ENCODE data around the gene DENND1A. TPM values are rescaled to one million over a fixed set of nuclear protein-coding genes. Genes with fewer than 3 reads are reported as not detected.

Gene DENND1A
- total RNA-seq, 2 donors from 2014 or later, result 18.9 to 26.8 TPM

DNA sequence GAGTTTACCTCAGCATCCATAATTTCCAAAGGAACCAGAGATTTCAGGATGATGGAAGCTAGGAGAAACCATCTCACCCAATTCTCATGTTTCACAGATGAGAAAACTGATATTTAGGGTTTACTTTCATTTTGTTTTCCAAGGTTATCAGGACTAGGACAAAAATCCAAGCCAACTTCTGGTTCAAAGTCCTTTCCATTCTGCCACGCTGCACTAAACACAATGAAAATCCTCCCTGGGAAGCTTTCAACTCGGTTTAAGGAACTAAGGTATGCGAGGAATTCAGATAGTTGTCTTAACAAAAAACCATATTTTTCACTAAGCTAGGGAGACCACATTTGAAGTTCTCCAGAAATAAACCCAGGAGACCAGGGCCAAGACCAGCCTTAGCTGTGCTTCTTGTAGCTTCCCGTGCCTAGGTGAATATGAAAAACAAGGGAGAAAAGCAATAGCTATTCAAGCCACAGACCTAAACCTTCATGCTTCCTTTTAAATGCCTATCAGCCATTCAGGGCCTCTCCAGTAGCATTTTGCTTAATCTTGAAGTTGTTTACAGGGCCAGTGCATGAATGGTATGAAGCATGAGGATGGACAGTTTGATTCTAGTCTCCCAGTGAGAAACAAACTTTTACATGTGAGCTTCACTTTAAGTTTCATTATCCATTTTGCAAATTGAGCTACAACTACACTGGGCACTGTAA, 167.9 kb downstream of the DENND1A start:
- intact Hi-C loops (cut with DNase I), result no loop called here
- Histone ChIP-seq H3K27ac (no peak overlapping the region), H3K36me3 (no peaks in the 10 kb centered on the region), H3K4me1 (replicated peaks) (no peaks in the 10 kb centered on the region), H3K9me3 (no peaks in the 10 kb centered on the region), H3K4me3 (no peak overlapping the region), H3K27me3 (replicated peaks; ENCODE audit: insufficient read depth) (no peaks in the 10 kb centered on the region)
- 74% methylated on average over 4 of the region's 4 CpGs for WGBS
- no peak for DNase-seq (ENCODE audit: low spot score)
- no peak for TF ChIP-seq POLR2A (IDR thresholded peaks at IDR 0.05)
- TF ChIP-seq POLR2AphosphoS5 (IDR thresholded peaks at IDR 0.05), result no peak
- no peak for TF ChIP-seq CTCF (IDR thresholded peaks at IDR 0.05)

- no peaks in the 10 kb centered on the region for H3K4me1 ChIP-seq (replicated peaks)
- no peaks in the 10 kb centered on the region for H3K27me3 ChIP-seq (replicated peaks; ENCODE audit: insufficient read depth)
- WGBS, result 94% methylated on average over 3 of the region's 3 CpGs
- intact Hi-C loops (cut with DNase I), result no loop called here
- H3K27ac ChIP-seq, result no peak overlapping the region
- no peak overlapping the region for H3K4me3 ChIP-seq
- no peak for DNase-seq (ENCODE audit: low spot score)
- TF ChIP-seq CTCF (IDR thresholded peaks at IDR 0.05) (no peak), POLR2AphosphoS5 (IDR thresholded peaks at IDR 0.05) (no peak), POLR2A (IDR thresholded peaks at IDR 0.05) (no peak)
- H3K36me3 ChIP-seq, result no peaks in the 10 kb centered on the region
- H3K9me3 ChIP-seq, result no peaks in the 10 kb centered on the region
These were observed 172.0 kb downstream of the DENND1A start for GRCh38 chr9:123757960-123758359.

GRCh38 chr9:123757547-123757946, 172.4 kb downstream of the DENND1A start:
- 71% methylated on average over 6 of the region's 6 CpGs for WGBS
- H3K4me3 ChIP-seq, result no peak overlapping the region
- no peaks in the 10 kb centered on the region for H3K4me1 ChIP-seq (replicated peaks)
- no peak for DNase-seq (ENCODE audit: low spot score)
- no peaks in the 10 kb centered on the region for H3K9me3 ChIP-seq
- no peak overlapping the region for H3K27ac ChIP-seq
- no peak for TF ChIP-seq CTCF (IDR thresholded peaks at IDR 0.05)
- no peak for TF ChIP-seq POLR2AphosphoS5 (IDR thresholded peaks at IDR 0.05)
- no peak for TF ChIP-seq POLR2A (IDR thresholded peaks at IDR 0.05)
- no peaks in the 10 kb centered on the region for H3K36me3 ChIP-seq
- H3K27me3 ChIP-seq (replicated peaks; ENCODE audit: insufficient read depth), result no peaks in the 10 kb centered on the region
- intact Hi-C loops (cut with DNase I), result no loop called here

DNA sequence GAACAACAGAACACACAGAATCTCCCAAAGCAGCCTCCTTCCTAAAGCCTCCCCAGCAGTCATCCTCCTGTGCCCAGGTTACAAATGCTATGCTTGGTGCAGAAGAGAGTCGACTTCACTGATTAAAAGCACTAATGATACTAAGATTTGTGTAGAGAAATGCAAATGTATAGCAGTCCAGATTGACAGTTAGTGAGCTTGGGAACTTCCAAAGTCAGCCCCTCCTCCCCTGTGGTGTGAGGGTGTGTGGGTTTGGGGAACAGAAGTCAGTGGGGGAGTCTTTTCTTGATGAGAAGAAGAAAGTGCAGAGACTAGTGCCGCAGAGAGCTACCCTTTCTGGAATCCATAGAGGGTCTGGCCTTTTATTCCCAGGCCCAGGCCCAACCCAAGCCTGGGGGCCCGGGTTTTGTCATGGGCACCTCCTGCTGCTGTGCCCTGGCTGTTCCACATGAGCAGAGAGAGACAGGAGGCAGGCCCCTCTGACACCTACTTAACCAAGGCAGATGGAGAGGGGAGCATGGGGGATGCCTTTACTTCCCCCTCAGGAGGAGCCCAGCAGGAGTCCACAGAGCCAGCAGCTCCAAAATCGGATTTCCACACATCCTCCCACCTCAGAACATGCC, 173.3 kb downstream of the DENND1A start:
- no peaks in the 10 kb centered on the region for H3K4me1 ChIP-seq (replicated peaks)
- no peaks in the 10 kb centered on the region for H3K36me3 ChIP-seq
- H3K27me3 ChIP-seq (replicated peaks; ENCODE audit: insufficient read depth), result no peaks in the 10 kb centered on the region
- H3K27ac ChIP-seq, result no peak overlapping the region
- no peak for DNase-seq (ENCODE audit: low spot score)
- intact Hi-C loops (cut with DNase I), result no loop called here
- 92% methylated on average over 4 of the region's 4 CpGs for WGBS
- no peaks in the 10 kb centered on the region for H3K9me3 ChIP-seq
- TF ChIP-seq POLR2A (IDR thresholded peaks at IDR 0.05), result no peak
- no peak for TF ChIP-seq CTCF (IDR thresholded peaks at IDR 0.05)
- TF ChIP-seq POLR2AphosphoS5 (IDR thresholded peaks at IDR 0.05), result no peak
- no peak overlapping the region for H3K4me3 ChIP-seq
